OCI-LY1 (cell line): Measurements from ENCODE around the gene TGM2.

Source experiments
- H2AFZ ChIP-seq: fragments of 200-600 bp; sonication (generic), shearing (Covaris generic); 2 replicates; pipeline ENCODE4 v1.6.0; 2014; ENCODE audit warnings: antibody characterized with exemption, mild to moderate bottlenecking, low read length
- H3F3A ChIP-seq: fragments of 200-600 bp; sonication (generic), shearing (Covaris generic); 2 replicates; pipeline ENCODE4 v1.6.0; 2014; ENCODE audit warnings: mild to moderate bottlenecking, antibody characterized with exemption, low read length, moderate library complexity; ENCODE audit not compliant: insufficient read depth
- H3K27ac ChIP-seq: fragments of 200-600 bp; sonication (generic); 2 replicates; pipeline ENCODE4 v1.5.1; 2014; ENCODE audit warnings: low read length, mixed run types, mild to moderate bottlenecking, low read depth; ENCODE audit not compliant: poor library complexity, severe bottlenecking
- H3K27me3 ChIP-seq: fragments of 200-600 bp; sonication (generic); 2 replicates; pipeline ENCODE4 v1.6.0; 2014; ENCODE audit warnings: antibody characterized with exemption, mild to moderate bottlenecking, low read length, moderate library complexity; ENCODE audit not compliant: insufficient read depth
- H3K36me3 ChIP-seq: fragments of 200-600 bp; sonication (generic); 2 replicates; pipeline ENCODE4 v1.6.1; 2014; ENCODE audit warnings: mild to moderate bottlenecking, antibody characterized with exemption, low read length, moderate library complexity, mixed read lengths; ENCODE audit not compliant: insufficient read depth
- H3K4me1 ChIP-seq: fragments of 200-600 bp; sonication (generic); 2 replicates; pipeline ENCODE4 v1.5.1; 2014; ENCODE audit warnings: mild to moderate bottlenecking, low read length, moderate library complexity; ENCODE audit not compliant: insufficient read depth, severe bottlenecking
- H3K4me2 ChIP-seq: fragments of 200-600 bp; sonication (generic), shearing (Covaris generic); 2 replicates; pipeline ENCODE4 v1.6.1; 2014; ENCODE audit warnings: low read length
- H3K4me3 ChIP-seq: fragments of 200-600 bp; sonication (generic); 2 replicates; pipeline ENCODE4 v1.5.1; 2014; ENCODE audit warnings: low read length, low read depth, mild to moderate bottlenecking, mixed read lengths; ENCODE audit not compliant: poor library complexity, severe bottlenecking
- H3K79me2 ChIP-seq: fragments of 200-600 bp; shearing (Covaris generic); 2 replicates; pipeline ENCODE4 v1.6.1; 2016; ENCODE audit warnings: mixed run types, low read length, mixed read lengths; ENCODE audit not compliant: insufficient read depth
- H3K9ac ChIP-seq: fragments of 200-600 bp; sonication (generic), shearing (Covaris generic); 2 replicates; pipeline ENCODE4 v1.6.1; 2014; ENCODE audit warnings: mild to moderate bottlenecking, low read length, mixed read lengths
- H3K9me2 ChIP-seq: fragments of 200-600 bp; sonication (generic), shearing (Covaris generic); 2 replicates; pipeline ENCODE4 v1.6.1; 2014; ENCODE audit warnings: low read depth, mild to moderate bottlenecking, low read length, mixed read lengths
- H3K9me3 ChIP-seq: fragments of 200-600 bp; shearing (Covaris generic); 2 replicates; pipeline ENCODE4 v1.6.1; 2014; ENCODE audit warnings: low read length, mixed read lengths
- H4K20me1 ChIP-seq: fragments of 200-600 bp; sonication (generic), shearing (Covaris generic); 2 replicates; pipeline ENCODE4 v1.6.0; 2016; ENCODE audit warnings: mild to moderate bottlenecking, low read length; ENCODE audit not compliant: insufficient read depth
- EZH2 ChIP-seq: fragments of 200-600 bp; sonication (generic), shearing (Covaris generic); IDR thresholded peaks from 2 replicates; pipeline ENCODE4 v1.8.0; 2017; ENCODE audit warnings: borderline replicate concordance, mixed run types, mild to moderate bottlenecking, antibody characterized with exemption, low read length, moderate library complexity, mixed read lengths
- TF ChIP-seq, protein P1 (sequence below): fragments of 200-600 bp; sonication (generic), shearing (Covaris generic); IDR thresholded peaks from 2 replicates; pipeline ENCODE4 v1.5.1; 2017; ENCODE audit warnings: mild to moderate bottlenecking, antibody characterized with exemption, low read length, moderate library complexity, mixed read lengths

TGM2 gene

DNA sequence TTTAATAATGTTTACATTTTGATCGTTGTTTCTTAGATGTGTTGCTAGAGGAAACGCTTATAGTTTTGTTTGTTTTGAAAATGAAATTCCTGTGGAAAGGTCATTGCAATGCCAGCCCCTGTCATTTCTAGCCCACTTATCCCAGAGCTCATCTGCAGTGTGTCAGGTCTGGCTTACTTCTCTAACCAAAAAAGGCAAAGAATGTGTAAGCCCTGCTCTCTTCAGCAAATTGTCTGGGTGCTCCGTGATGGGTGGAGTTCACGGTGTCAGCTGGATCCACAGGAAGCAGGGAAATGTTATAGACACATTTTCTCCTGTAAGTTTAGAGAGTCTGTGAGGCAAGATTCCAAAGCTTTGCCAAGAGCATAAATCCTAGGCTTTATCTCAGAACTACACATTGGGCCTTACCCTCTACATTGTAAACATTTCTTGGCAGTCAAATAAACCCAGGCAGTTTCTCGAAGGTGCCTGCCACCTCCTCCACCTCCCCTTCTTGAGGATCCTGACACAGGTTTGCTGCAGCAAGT lies 80.6 kb downstream of the TGM2 start:
- Histone ChIP-seq H3K79me2 (peaks cover 10% of the 10 kb centered on the region), H3K9me3 (0 out of 2 replicates have a peak, but pooled peaks cover 2% of the 10 kb centered on the region), H2AFZ (no peak overlapping the region), H3K27me3 (no peaks in the 10 kb centered on the region), H3K36me3 (peaks cover 97% of the 10 kb centered on the region), H3K4me1 (no peaks in the 10 kb centered on the region), H4K20me1 (no peaks in the 10 kb centered on the region), H3K27ac (no peak overlapping the region), H3F3A (no peaks in the 10 kb centered on the region), H3K4me3 (no peak overlapping the region), H3K9ac (no peak overlapping the region), H3K4me2 (no peak overlapping the region), H3K9me2 (no peaks in the 10 kb centered on the region)
- TF ChIP-seq, protein P1, sequence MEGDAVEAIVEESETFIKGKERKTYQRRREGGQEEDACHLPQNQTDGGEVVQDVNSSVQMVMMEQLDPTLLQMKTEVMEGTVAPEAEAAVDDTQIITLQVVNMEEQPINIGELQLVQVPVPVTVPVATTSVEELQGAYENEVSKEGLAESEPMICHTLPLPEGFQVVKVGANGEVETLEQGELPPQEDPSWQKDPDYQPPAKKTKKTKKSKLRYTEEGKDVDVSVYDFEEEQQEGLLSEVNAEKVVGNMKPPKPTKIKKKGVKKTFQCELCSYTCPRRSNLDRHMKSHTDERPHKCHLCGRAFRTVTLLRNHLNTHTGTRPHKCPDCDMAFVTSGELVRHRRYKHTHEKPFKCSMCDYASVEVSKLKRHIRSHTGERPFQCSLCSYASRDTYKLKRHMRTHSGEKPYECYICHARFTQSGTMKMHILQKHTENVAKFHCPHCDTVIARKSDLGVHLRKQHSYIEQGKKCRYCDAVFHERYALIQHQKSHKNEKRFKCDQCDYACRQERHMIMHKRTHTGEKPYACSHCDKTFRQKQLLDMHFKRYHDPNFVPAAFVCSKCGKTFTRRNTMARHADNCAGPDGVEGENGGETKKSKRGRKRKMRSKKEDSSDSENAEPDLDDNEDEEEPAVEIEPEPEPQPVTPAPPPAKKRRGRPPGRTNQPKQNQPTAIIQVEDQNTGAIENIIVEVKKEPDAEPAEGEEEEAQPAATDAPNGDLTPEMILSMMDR, result no peak
- TF ChIP-seq EZH2, result no peak

DNA sequence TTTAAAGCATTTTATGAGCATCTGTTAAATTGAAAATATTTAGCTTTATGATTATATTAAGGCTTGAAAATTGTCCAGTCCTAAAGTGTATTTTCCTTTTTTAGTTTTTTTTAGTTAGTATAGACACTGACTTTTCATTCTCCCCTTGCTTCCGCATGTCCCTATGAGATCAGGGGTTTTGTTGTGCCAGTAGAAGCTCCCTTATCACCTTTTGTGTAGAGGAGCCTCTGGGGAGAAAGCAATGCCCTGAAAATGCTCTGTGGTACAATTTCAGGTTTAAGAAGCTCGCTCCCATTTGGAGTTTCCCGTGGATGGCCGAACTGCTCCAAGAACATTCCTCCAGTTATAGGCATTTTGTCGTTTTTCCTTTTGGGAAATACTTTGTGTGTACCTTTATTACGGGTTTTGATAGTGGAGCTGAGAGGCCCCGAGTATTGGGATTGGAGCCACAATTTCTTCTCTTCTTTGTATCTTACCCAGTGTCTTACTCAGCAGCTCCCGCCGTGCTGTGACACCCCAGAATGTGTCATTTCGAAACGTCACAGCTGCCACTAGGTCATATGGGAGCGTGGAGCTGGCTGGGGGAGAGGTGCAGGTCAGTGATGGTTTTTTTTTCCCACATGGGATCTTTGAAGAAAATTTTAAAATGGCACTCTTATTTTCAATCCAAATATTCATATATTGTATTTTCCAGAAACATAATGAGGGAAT lies 81.6 kb downstream of the TGM2 start:
- Histone ChIP-seq H3K9ac (no peak overlapping the region), H3F3A (no peaks in the 10 kb centered on the region), H3K9me3 (0 out of 2 replicates have a peak, but pooled peaks cover 2% of the 10 kb centered on the region), H3K27ac (no peak overlapping the region), H3K4me1 (no peaks in the 10 kb centered on the region), H4K20me1 (no peaks in the 10 kb centered on the region), H3K79me2 (peaks cover 10% of the 10 kb centered on the region), H3K9me2 (no peaks in the 10 kb centered on the region), H3K27me3 (no peaks in the 10 kb centered on the region), H2AFZ (no peak overlapping the region), H3K36me3 (peaks cover 97% of the 10 kb centered on the region), H3K4me3 (no peak overlapping the region), H3K4me2 (no peak overlapping the region)
- TF ChIP-seq, protein P1, result no peak
- no peak for TF ChIP-seq EZH2

DNA sequence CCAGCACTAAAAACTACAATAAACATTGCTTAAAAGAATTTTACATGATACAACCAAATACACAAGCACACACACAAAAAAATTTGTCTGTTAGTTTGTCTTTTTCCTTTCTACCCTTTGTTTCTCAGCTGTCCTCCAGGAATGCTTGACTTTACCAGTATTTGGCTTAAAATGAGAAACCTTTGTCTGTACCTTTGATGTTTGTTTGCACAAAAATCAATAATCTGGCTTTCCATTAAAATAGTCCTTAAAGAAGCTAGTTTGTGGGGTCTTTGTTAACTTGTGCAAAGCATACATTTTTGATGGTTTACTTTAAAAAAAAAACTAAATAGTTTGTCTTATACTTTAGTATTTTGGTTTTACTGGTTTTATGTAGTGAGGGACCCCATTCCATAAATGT lies 82.2 kb downstream of the TGM2 start:
- no peaks in the 10 kb centered on the region for H3K4me1 ChIP-seq
- H3K9me2 ChIP-seq, result no peaks in the 10 kb centered on the region
- no peak overlapping the region for H3K4me2 ChIP-seq
- no peak overlapping the region for H3K4me3 ChIP-seq
- H4K20me1 ChIP-seq, result no peaks in the 10 kb centered on the region
- no peak overlapping the region for H2AFZ ChIP-seq
- H3K9me3 ChIP-seq, result 0 out of 2 replicates have a peak, but pooled peaks cover 2% of the 10 kb centered on the region
- no peaks in the 10 kb centered on the region for H3K27me3 ChIP-seq
- no peaks in the 10 kb centered on the region for H3F3A ChIP-seq
- TF ChIP-seq EZH2, result no peak
- TF ChIP-seq, protein P1, result no peak
- H3K79me2 ChIP-seq, result peaks cover 10% of the 10 kb centered on the region
- no peak overlapping the region for H3K27ac ChIP-seq
- H3K36me3 ChIP-seq, result peaks cover 97% of the 10 kb centered on the region
- no peak overlapping the region for H3K9ac ChIP-seq
